ENCODE results near the gene PITPNM1. TPM values are rescaled to one million over a fixed set of nuclear protein-coding genes. Genes with fewer than 3 reads are reported as not detected.
"Not testable (repeated sequence)": the region's sequence is repeated elsewhere in the genome, so short reads cannot be mapped to it uniquely, and the experiment has no call there.

The PITPNM1 gene
- polyA plus RNA-seq, 1 experiment = 14.4 TPM

- no peak for TF ChIP-seq CTCF (IDR thresholded peaks at IDR 0.05; ENCODE audit: insufficient read depth, low read depth, low read length)
- H3K27me3 ChIP-seq (ENCODE audit: control insufficient read depth, insufficient read depth, low read length) = no peaks in the 10 kb centered on the region
- CTCF ChIA-PET = interaction anchor here (1.2 kb wide), 1 partner anchor 14 kb away, joined by 3 read pairs; no protein-coding TSS in a partner anchor
- POLR2A ChIA-PET = no interaction called here
- H3K36me3 ChIP-seq (ENCODE audit: control insufficient read depth, insufficient read depth, low read length) = peaks cover 33% of the 10 kb centered on the region
- no peak for DNase-seq (ENCODE audit: low read depth)
- H3K4me3 ChIP-seq (ENCODE audit: low read depth, low read length) = no peak overlapping the region
Observed at GRCh38 chr11:67490727-67491065, 14.5 kb downstream of the PITPNM1 start.

DNA sequence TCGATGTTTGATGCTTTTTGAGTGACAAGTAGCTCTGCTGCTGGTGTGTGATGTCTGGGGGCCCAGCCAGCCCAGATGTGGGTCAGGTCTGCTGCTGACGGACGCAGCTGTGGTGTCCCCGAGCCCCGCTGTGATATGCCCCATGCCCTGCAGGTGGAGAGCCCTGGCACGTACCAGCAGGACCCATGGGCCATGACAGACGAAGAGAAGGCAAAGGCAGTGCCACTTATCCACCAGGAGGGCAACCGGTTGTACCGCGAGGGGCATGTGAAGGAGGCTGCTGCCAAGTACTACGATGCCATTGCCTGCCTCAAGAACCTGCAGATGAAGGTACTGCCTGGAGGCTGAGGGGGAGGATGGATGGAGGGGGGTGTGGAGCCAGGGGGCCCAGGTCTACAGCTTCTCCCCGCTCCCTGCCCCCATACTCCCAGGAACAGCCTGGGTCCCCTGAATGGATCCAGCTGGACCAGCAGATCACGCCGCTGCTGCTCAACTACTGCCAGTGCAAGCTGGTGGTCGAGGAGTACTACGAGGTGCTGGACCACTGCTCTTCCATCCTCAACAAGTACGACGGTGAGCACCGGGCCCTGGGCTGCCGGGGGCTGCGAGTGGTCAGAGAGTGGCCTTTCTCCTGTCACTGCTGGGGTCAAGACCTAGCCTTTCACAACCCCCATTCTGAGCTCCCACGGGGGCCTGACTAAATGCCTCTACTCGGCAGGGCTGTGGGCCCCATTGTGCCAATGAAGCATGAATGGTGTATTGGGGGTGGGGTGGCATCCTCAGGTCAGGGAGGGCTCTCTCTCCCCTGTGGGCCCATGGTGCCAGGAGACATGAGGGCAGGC lies 15.1 kb downstream of the PITPNM1 start:
- H3K36me3 ChIP-seq (ENCODE audit: control insufficient read depth, insufficient read depth, low read length) = peaks cover 32% of the 10 kb centered on the region
- ChIA-PET POLR2A (no interaction called here), CTCF (interaction anchor here (0.9 kb wide), 1 partner anchor 9 kb away, joined by 3 read pairs; no protein-coding TSS in a partner anchor)
- H3K4me3 ChIP-seq (ENCODE audit: low read depth, low read length) = no peak overlapping the region
- no peak for DNase-seq (ENCODE audit: low read depth)
- H3K27me3 ChIP-seq (ENCODE audit: control insufficient read depth, insufficient read depth, low read length) = no peaks in the 10 kb centered on the region
- TF ChIP-seq CTCF (IDR thresholded peaks at IDR 0.05; ENCODE audit: insufficient read depth, low read depth, low read length) = no peak

GRCh38 chr11:67489203-67489884 lies 15.8 kb downstream of the PITPNM1 start:
- Histone ChIP-seq H3K27me3 (ENCODE audit: control insufficient read depth, insufficient read depth, low read length) (no peaks in the 10 kb centered on the region), H3K4me3 (ENCODE audit: low read depth, low read length) (no peak overlapping the region), H3K36me3 (ENCODE audit: control insufficient read depth, insufficient read depth, low read length) (peaks cover 32% of the 10 kb centered on the region)
- ChIA-PET POLR2A (no interaction called here), CTCF (interaction anchor here (0.9 kb wide), 1 partner anchor 10 kb away, joined by 3 read pairs; no protein-coding TSS in a partner anchor)
- DNase-seq (ENCODE audit: low read depth) = no peak
- no peak for TF ChIP-seq CTCF (IDR thresholded peaks at IDR 0.05; ENCODE audit: insufficient read depth, low read depth, low read length)

GRCh38 chr11:67486481-67487195 lies 18.5 kb downstream of the PITPNM1 start:
- no peak for TF ChIP-seq CTCF (IDR thresholded peaks at IDR 0.05; ENCODE audit: insufficient read depth, low read depth, low read length)
- POLR2A ChIA-PET = no interaction called here
- CTCF ChIA-PET = no interaction called here

GRCh38 chr11:67485873-67486361 lies 19.2 kb downstream of the PITPNM1 start:
- POLR2A ChIA-PET; H3K27me3 ChIP-seq (ENCODE audit: control insufficient read depth, insufficient read depth, low read length); DNase-seq (ENCODE audit: low read depth); CTCF ChIA-PET; H3K4me3 ChIP-seq (ENCODE audit: low read depth, low read length): not testable (repeated sequence)
- H3K36me3 ChIP-seq (ENCODE audit: control insufficient read depth, insufficient read depth, low read length) = peaks cover 16% of the 10 kb centered on the region

More at GRCh38 chr11:67486481-67487195, 18.5 kb downstream of the PITPNM1 start:
- Histone ChIP-seq H3K27me3 (ENCODE audit: control insufficient read depth, insufficient read depth, low read length) (no peaks in the 10 kb centered on the region), H3K4me3 (ENCODE audit: low read depth, low read length) (no peak overlapping the region), H3K36me3 (ENCODE audit: control insufficient read depth, insufficient read depth, low read length) (peaks cover 18% of the 10 kb centered on the region)
- DNase-seq (ENCODE audit: low read depth) = no peak

All from BJ (cell line).